Thoracic aorta (tissue), 2 donors: ENCODE measurements around the gene RPS3A. TPM values are rescaled to one million over a fixed set of nuclear protein-coding genes. Genes with fewer than 3 reads are reported as not detected.
"Not testable (repeated sequence)": the region's sequence is repeated elsewhere in the genome, so short reads cannot be mapped to it uniquely, and the experiment has no call there.

Experiments used
- ATAC-seq: fragments of 150-250 bp; one replicate; pipeline ENCODE4 v1.8.0; 2017; ENCODE audit warnings: low read depth; ENCODE audit not compliant: insufficient number of reproducible peaks, low FRiP score
- DNase-seq: peaks from one replicate; pipeline ENCODE4 v3.0.0-alpha.2; 2020; ENCODE audit warnings: low spot score
- H3K27ac ChIP-seq, 2 donors: fragments of 200-600 bp; sonication (generic); 1 replicate in 1 of 2; 2 replicates in 1 of 2; pipeline ENCODE4 v1.5.1; 2016; ENCODE audit warnings: mild to moderate bottlenecking in 2 of 2, moderate library complexity in 2 of 2
- H3K27me3 ChIP-seq: fragments of 200-600 bp; sonication (generic); replicated peaks from 2 replicates; pipeline ENCODE4 v1.6.0; 2016; ENCODE audit warnings: mild to moderate bottlenecking; ENCODE audit not compliant: insufficient read depth
- H3K36me3 ChIP-seq: fragments of 200-600 bp; sonication (generic); one replicate; pipeline ENCODE4 v1.5.1; 2016
- H3K4me1 ChIP-seq, 2 donors: fragments of 200-600 bp; sonication (generic); 1 replicate in 1 of 2; 2 replicates in 1 of 2; pipeline versions ENCODE4 v1.5.1 to v1.6.0; 2016; ENCODE audit warnings: low read depth in 2 of 2, mild to moderate bottlenecking in 1 of 2; ENCODE audit not compliant: control insufficient read depth in 1 of 2
- H3K4me3 ChIP-seq: fragments of 200-600 bp; sonication (generic); 2 replicates; pipeline ENCODE4 v1.5.1; 2016; ENCODE audit warnings: mild to moderate bottlenecking
- H3K9me3 ChIP-seq: fragments of 200-600 bp; sonication (generic); 2 replicates; pipeline ENCODE4 v1.5.1; 2016
- total RNA-seq, 2 donors: library from RNA; depleted of rRNA; stranded (reverse); fragments of >200 nt; gene quantifications; one replicate each; pipeline versions ENCODE4 v1.1.0 to v1.2.3, GENCODE V29; 2016
- TF ChIP-seq, protein P1 (sequence below): fragments of 200-600 bp; sonication (generic); IDR thresholded peaks from one replicate; pipeline ENCODE4 v1.5.1; 2019; ENCODE audit warnings: antibody characterized with exemption

RPS3A gene
- total RNA-seq, 2 donors from 2014 or later: 1,368 to 1,778 TPM

DNA sequence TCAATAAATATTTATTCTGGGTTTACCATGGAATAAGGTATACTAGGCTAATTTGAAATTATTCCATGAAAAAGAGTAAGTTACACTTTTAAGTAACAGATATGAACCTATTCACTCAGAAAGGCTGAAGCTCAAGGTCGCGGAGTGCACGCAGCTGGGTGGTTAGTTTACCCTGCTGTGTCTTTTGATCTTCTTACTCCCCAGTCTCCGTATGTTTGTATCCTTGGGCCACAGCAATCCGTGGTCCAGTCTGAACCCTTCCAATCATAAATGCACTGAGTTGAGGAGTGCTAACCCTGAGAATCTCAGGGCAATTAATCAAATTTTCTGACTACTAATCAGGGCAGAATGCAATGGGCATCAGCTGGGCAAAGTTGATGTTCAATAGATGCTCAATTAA, 33.9 kb downstream of the RPS3A start:
- Histone ChIP-seq H3K9me3 (no peaks in the 10 kb centered on the region), H3K27me3 (no peaks in the 10 kb centered on the region), H3K4me3 (no peak overlapping the region), H3K27ac (no peak overlapping the region), H3K4me1 (no peaks in the 10 kb centered on the region), H3K36me3 (peaks cover 35% of the 10 kb centered on the region)
- DNase-seq (no peak), ATAC-seq (no peak)
- TF ChIP-seq, protein P1, sequence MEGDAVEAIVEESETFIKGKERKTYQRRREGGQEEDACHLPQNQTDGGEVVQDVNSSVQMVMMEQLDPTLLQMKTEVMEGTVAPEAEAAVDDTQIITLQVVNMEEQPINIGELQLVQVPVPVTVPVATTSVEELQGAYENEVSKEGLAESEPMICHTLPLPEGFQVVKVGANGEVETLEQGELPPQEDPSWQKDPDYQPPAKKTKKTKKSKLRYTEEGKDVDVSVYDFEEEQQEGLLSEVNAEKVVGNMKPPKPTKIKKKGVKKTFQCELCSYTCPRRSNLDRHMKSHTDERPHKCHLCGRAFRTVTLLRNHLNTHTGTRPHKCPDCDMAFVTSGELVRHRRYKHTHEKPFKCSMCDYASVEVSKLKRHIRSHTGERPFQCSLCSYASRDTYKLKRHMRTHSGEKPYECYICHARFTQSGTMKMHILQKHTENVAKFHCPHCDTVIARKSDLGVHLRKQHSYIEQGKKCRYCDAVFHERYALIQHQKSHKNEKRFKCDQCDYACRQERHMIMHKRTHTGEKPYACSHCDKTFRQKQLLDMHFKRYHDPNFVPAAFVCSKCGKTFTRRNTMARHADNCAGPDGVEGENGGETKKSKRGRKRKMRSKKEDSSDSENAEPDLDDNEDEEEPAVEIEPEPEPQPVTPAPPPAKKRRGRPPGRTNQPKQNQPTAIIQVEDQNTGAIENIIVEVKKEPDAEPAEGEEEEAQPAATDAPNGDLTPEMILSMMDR: no peak

DNA sequence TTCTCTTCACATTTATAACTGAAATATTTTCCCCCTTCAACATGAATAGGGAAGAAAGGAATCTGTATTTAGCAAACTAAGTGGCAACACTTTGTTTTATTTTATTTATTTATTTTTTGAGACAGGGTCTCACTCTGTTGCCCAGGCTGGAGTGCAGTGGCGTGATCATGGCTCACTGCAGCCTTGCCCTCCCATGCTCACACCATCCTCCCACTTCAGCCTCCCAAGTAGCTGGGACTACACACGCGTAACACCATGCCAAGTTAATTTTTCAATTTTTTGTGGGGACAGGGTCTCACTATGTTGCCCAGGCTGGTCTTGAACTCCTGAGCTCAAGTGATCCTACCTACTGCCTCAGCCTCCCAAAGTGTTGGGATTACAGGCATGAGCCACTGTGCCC, 36.6 kb downstream of the RPS3A start:
- H3K27ac ChIP-seq, H3K4me3 ChIP-seq, DNase-seq, ATAC-seq, H3K4me1 ChIP-seq, H3K9me3 ChIP-seq, H3K27me3 ChIP-seq: not testable (repeated sequence)
- peaks cover 40% of the 10 kb centered on the region for H3K36me3 ChIP-seq

DNA sequence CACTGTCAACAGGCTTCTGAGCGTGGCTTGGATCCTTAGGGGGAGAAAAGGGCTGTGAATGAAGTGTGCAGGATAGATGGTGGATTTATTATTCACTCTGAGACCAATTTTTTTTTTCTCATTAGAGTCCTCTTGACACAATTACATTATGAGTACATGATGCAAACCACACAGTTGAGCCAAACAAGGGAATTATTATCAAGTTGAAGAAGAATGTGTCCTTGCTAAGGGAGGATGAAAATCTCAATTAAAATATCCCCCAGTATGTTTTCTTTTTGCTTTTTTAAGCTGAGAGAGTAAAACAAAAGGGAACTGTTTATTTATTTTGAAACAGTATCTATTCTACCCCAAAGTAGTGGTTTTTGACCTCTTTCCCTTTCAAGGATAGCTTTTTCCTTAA, 40.4 kb downstream of the RPS3A start:
- H3K27ac ChIP-seq: no peak overlapping the region
- no peak for DNase-seq
- no peaks in the 10 kb centered on the region for H3K27me3 ChIP-seq
- TF ChIP-seq, protein P1: no peak
- H3K4me1 ChIP-seq: no peaks in the 10 kb centered on the region
- ATAC-seq: no peak
- H3K36me3 ChIP-seq: peaks cover 19% of the 10 kb centered on the region
- H3K9me3 ChIP-seq: no peaks in the 10 kb centered on the region
- H3K4me3 ChIP-seq: no peak overlapping the region

DNA sequence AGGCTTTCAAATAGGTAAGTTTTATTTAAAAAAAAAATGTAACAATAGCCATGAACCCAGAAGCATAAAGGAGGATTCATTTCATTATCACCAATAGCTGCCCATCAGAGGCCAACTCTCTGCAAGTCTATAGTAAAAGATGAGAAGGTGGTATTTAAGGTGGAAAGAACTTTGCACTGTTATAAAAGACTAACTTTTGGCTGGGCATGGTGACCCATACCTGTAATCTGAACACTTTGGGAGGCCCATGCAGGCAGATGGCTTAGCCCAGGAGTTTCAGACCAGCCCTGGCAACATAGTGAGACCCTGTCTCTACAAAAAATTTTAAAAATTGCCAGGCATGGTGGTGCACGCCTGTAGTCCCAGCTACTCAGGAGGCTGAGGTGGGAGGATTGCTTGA, 43.3 kb downstream of the RPS3A start:
- ATAC-seq (no peak), DNase-seq (no peak)
- H3K27ac ChIP-seq: no peak overlapping the region
- no peaks in the 10 kb centered on the region for H3K4me1 ChIP-seq
- no peaks in the 10 kb centered on the region for H3K9me3 ChIP-seq
- H3K4me3 ChIP-seq: no peak overlapping the region
- no peaks in the 10 kb centered on the region for H3K27me3 ChIP-seq
- peaks cover 24% of the 10 kb centered on the region for H3K36me3 ChIP-seq
- TF ChIP-seq, protein P1: no peak

DNA sequence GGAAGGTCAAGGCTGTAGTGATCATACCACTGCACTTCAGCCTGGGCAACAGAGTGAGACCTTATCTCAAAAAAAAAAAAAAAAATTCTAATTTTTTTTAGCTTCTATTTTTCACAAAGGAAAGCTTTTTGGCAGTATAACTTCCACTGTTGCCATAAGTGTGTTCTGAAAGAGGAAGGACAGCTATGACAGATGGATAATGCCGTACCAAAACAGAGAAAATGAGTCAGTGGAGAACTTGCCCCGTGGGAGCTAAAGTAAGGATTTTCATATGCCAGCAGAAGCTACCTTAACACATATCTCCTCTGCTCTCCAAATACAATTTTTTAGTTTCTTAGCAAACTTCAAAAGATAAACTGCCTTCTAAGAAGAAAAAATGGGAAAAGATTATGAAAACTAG, 43.7 kb downstream of the RPS3A start:
- Histone ChIP-seq H3K36me3 (peaks cover 28% of the 10 kb centered on the region), H3K9me3 (no peaks in the 10 kb centered on the region)
- TF ChIP-seq, protein P1: no peak

DNA sequence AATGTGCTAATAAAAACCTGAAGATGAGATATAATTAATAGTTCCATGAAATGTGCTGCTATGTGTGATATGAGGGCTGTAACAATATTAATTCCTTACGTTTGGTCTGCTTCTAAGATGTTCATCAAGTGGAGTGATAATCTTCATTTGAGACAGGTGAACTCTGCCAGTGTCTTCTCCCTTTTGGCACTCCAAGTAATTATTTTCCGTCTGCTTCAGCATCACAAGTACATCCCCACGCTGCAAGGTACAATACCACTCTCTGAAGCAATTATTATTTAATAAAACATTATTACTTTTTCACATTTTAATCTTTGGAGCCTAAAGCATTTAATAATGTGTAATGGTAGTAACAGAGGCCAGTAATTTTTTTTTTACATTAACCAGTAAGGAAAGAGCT, 44.4 kb downstream of the RPS3A start:
- H3K4me3 ChIP-seq: no peak overlapping the region
- H3K9me3 ChIP-seq: no peaks in the 10 kb centered on the region
- peaks cover 29% of the 10 kb centered on the region for H3K36me3 ChIP-seq
- no peak for DNase-seq
- H3K27ac ChIP-seq: no peak overlapping the region
- TF ChIP-seq, protein P1: no peak
- no peak for ATAC-seq
- H3K4me1 ChIP-seq: no peaks in the 10 kb centered on the region
- no peaks in the 10 kb centered on the region for H3K27me3 ChIP-seq

More for the DNA sequence above, 43.7 kb downstream of the RPS3A start:
- Histone ChIP-seq H3K27me3 (no peaks in the 10 kb centered on the region), H3K4me1 (no peaks in the 10 kb centered on the region), H3K4me3 (no peak overlapping the region), H3K27ac (no peak overlapping the region)
- DNase-seq: no peak
- ATAC-seq: no peak
